Neural progenitor cell (in vitro differentiated cells): ENCODE measurements around the gene TNNI2. TPM values are rescaled to one million over a fixed set of nuclear protein-coding genes. Genes with fewer than 3 reads are reported as not detected.

Experiments used
- DNase-seq: peaks from one replicate; pipeline ENCODE4 v3.0.0-alpha.2; 2016; ENCODE audit warnings: low spot score
- H2AFZ ChIP-seq: fragments of 200-600 bp; sonication (generic); replicated peaks from 2 replicates; pipeline ENCODE4 v1.6.1; 2016; ENCODE audit warnings: antibody characterized with exemption
- H3F3A ChIP-seq: fragments of 200-600 bp; sonication (generic); 2 replicates; pipeline ENCODE4 v1.6.1; 2016; ENCODE audit warnings: antibody characterized with exemption, low read depth
- H3K27ac ChIP-seq: fragments of 200-600 bp; sonication (generic); 2 replicates; pipeline ENCODE4 v1.5.1; 2016; ENCODE audit warnings: mild to moderate bottlenecking
- H3K27me3 ChIP-seq: fragments of 200-600 bp; sonication (generic); 2 replicates; pipeline ENCODE4 v1.6.1; 2016; ENCODE audit warnings: mild to moderate bottlenecking, moderate library complexity
- H3K36me3 ChIP-seq: fragments of 200-600 bp; sonication (generic); 2 replicates; pipeline ENCODE4 v1.5.1; 2016
- H3K4me1 ChIP-seq: fragments of 200-600 bp; sonication (generic); 2 replicates; pipeline ENCODE4 v1.6.1; 2016; ENCODE audit warnings: mixed run types
- H3K4me2 ChIP-seq: fragments of 200-600 bp; sonication (generic); 2 replicates; pipeline ENCODE4 v1.6.1; 2016
- H3K4me3 ChIP-seq: fragments of 200-600 bp; sonication (generic); 2 replicates; pipeline ENCODE4 v1.5.1; 2016
- H3K79me2 ChIP-seq: fragments of 200-600 bp; sonication (generic); 2 replicates; pipeline ENCODE4 v1.6.1; 2016; ENCODE audit warnings: low read depth
- H3K9ac ChIP-seq: fragments of 200-600 bp; sonication (generic); 2 replicates; pipeline ENCODE4 v1.6.1; 2016
- H3K9me3 ChIP-seq: fragments of 200-600 bp; sonication (generic); 2 replicates; pipeline ENCODE4 v1.5.1; 2016; ENCODE audit warnings: low read depth
- H4K20me1 ChIP-seq: fragments of 200-600 bp; sonication (generic); 2 replicates; pipeline ENCODE4 v1.6.1; 2016; ENCODE audit warnings: low read depth
- H3K27ac Mint-ChIP-seq: 3 replicates; pipeline ENCODE4 v1.8.0; 2021; ENCODE audit warnings: mixed read lengths
- H3K27me3 Mint-ChIP-seq: 2 replicates; pipeline ENCODE4 v1.8.0; 2022; ENCODE audit warnings: low read depth, mild to moderate bottlenecking, inconsistent platforms, moderate library complexity, mixed read lengths; ENCODE audit not compliant: insufficient read depth
- H3K36me3 Mint-ChIP-seq: 3 replicates; pipeline ENCODE4 v1.8.0; 2021; ENCODE audit warnings: mixed read lengths
- H3K4me1 Mint-ChIP-seq: 3 replicates; pipeline ENCODE4 v1.8.0; 2021; ENCODE audit warnings: mixed read lengths
- H3K4me3 Mint-ChIP-seq: 3 replicates; pipeline ENCODE4 v1.8.0; 2021; ENCODE audit warnings: mild to moderate bottlenecking, moderate library complexity, mixed read lengths
- H3K9me3 Mint-ChIP-seq: 3 replicates; pipeline ENCODE4 v1.8.0; 2020; ENCODE audit warnings: mixed read lengths
- EZH2 ChIP-seq: fragments of 200-600 bp; sonication (generic); IDR thresholded peaks from 2 replicates; pipeline ENCODE4 v1.6.1; 2017; ENCODE audit warnings: antibody characterized with exemption, mild to moderate bottlenecking, moderate library complexity
- EZH2phosphoT487 ChIP-seq: fragments of 200-600 bp; sonication (generic); IDR thresholded peaks from 2 replicates; pipeline ENCODE4 v1.6.1; 2017; ENCODE audit warnings: antibody characterized with exemption
- total RNA-seq: library from RNA; depleted of rRNA; stranded (reverse); fragments of >200 nt; gene quantifications from 2 replicates; pipeline ENCODE4 v1.2.3, GENCODE V29; 2015; ENCODE audit warnings: low replicate concordance
- TF ChIP-seq, protein P1 (sequence below): fragments of 200-600 bp; sonication (generic); IDR thresholded peaks from 2 replicates; pipeline ENCODE4 v1.5.1; 2017; ENCODE audit warnings: antibody characterized with exemption, mild to moderate bottlenecking

TNNI2 gene
- total RNA-seq, 1 donor from 2014 or later = 2.6 TPM

DNA sequence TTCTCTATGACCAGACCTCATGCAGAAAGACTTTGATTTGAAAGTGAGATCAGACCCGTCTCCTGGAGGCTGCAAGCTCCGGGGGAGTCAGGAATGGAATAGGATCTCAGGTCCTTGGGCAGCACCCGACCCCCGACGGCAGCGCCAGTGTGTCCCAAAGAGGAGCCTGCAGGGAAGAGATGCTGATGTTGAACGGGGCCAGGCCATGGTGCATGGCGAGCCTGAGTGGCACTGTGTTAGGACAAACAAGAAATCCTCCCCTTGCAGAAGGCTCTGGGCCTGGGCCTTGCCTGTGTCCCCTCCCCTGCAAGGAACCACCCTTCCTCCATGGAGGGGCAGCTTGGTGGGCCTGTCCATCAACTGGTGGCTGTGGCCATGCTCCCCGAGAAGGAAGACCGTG lies 24.1 kb upstream of the TNNI2 start:
- no peaks in the 10 kb centered on the region for H3K27me3 ChIP-seq
- H3K9me3 Mint-ChIP-seq = peaks cover 9% of the 10 kb centered on the region
- H3K4me1 Mint-ChIP-seq = no peaks in the 10 kb centered on the region
- no peak for DNase-seq
- H3K4me1 ChIP-seq = no peaks in the 10 kb centered on the region
- H3K4me3 ChIP-seq = no peak overlapping the region
- H3K36me3 Mint-ChIP-seq = no peaks in the 10 kb centered on the region
- H3K27me3 Mint-ChIP-seq = peaks cover 5% of the 10 kb centered on the region
- TF ChIP-seq, protein P1, sequence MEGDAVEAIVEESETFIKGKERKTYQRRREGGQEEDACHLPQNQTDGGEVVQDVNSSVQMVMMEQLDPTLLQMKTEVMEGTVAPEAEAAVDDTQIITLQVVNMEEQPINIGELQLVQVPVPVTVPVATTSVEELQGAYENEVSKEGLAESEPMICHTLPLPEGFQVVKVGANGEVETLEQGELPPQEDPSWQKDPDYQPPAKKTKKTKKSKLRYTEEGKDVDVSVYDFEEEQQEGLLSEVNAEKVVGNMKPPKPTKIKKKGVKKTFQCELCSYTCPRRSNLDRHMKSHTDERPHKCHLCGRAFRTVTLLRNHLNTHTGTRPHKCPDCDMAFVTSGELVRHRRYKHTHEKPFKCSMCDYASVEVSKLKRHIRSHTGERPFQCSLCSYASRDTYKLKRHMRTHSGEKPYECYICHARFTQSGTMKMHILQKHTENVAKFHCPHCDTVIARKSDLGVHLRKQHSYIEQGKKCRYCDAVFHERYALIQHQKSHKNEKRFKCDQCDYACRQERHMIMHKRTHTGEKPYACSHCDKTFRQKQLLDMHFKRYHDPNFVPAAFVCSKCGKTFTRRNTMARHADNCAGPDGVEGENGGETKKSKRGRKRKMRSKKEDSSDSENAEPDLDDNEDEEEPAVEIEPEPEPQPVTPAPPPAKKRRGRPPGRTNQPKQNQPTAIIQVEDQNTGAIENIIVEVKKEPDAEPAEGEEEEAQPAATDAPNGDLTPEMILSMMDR = no peak
- no peaks in the 10 kb centered on the region for H3K36me3 ChIP-seq
- no peaks in the 10 kb centered on the region for H3F3A ChIP-seq
- no peaks in the 10 kb centered on the region for H3K79me2 ChIP-seq
- H3K27ac ChIP-seq = no peak overlapping the region
- no peaks in the 10 kb centered on the region for H3K9me3 ChIP-seq
- no peak overlapping the region for H3K9ac ChIP-seq
- H3K4me2 ChIP-seq = no peak overlapping the region
- H3K27ac Mint-ChIP-seq = no peak overlapping the region
- no peaks in the 10 kb centered on the region for H4K20me1 ChIP-seq
- H2AFZ ChIP-seq = no peak overlapping the region
- H3K4me3 Mint-ChIP-seq = no peak overlapping the region

DNA sequence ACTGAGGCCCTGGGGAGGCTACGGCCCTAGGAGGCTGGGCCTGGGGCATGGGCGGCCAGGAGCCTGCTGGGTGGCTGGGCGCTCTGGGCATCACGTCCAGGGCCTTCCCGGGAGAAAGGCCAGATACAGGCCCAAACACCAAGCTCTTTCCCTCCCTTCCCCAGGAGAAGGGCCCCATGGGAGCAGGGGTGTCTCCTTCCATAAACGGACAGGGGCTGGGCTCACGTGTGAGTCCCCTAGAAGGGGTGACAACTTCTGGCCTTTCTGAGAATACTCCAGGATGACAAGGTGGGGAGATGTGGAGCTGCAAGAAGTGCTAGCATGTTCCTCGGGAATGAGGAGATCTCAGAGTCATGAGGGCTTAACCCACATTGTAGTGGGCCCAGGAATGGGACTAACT lies 23.5 kb upstream of the TNNI2 start:
- no peaks in the 10 kb centered on the region for H4K20me1 ChIP-seq
- peaks cover 8% of the 10 kb centered on the region for H3K9me3 Mint-ChIP-seq
- H3K79me2 ChIP-seq = no peaks in the 10 kb centered on the region
- H3K4me3 Mint-ChIP-seq = no peak overlapping the region
- no peaks in the 10 kb centered on the region for H3K9me3 ChIP-seq
- no peaks in the 10 kb centered on the region for H3K4me1 ChIP-seq
- no peaks in the 10 kb centered on the region for H3K27me3 ChIP-seq
- TF ChIP-seq EZH2phosphoT487 (no peak), EZH2 (no peak)
- TF ChIP-seq, protein P1 = no peak
- H3K27me3 Mint-ChIP-seq = peaks cover 5% of the 10 kb centered on the region
- no peaks in the 10 kb centered on the region for H3K36me3 ChIP-seq
- H2AFZ ChIP-seq = no peak overlapping the region
- no peak overlapping the region for H3K4me3 ChIP-seq
- H3K36me3 Mint-ChIP-seq = no peaks in the 10 kb centered on the region
- no peak overlapping the region for H3K9ac ChIP-seq
- H3K27ac ChIP-seq = no peak overlapping the region
- H3F3A ChIP-seq = no peaks in the 10 kb centered on the region
- no peak overlapping the region for H3K4me2 ChIP-seq
- no peak overlapping the region for H3K27ac Mint-ChIP-seq
- DNase-seq = no peak
- no peaks in the 10 kb centered on the region for H3K4me1 Mint-ChIP-seq

DNA sequence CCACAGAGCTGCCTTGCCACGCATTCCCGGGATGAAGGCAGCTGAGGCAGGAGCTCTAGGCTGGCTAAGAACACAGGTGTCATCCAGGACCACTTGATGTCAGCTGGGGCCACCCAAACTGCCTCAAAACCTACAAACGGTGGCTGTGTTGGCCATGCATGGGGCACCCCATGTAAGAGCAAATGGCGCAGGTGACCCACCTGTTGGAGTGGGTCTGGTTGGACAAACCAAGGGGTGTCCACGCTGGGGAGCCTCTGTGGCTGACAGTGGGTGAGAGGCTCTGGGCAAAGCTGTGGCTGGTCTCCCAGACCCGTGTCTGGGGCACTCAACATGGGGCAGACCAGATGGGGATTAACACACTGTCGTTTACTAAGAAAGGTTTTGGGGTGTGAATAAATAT lies 23.0 kb upstream of the TNNI2 start:
- H3K36me3 Mint-ChIP-seq = no peaks in the 10 kb centered on the region
- H3K9ac ChIP-seq = no peak overlapping the region
- no peaks in the 10 kb centered on the region for H3K9me3 ChIP-seq
- no peak overlapping the region for H2AFZ ChIP-seq
- H3K27ac ChIP-seq = no peak overlapping the region
- H3K4me3 Mint-ChIP-seq = no peak overlapping the region
- H3K27me3 Mint-ChIP-seq = peaks cover 3% of the 10 kb centered on the region
- DNase-seq = no peak
- no peak overlapping the region for H3K4me3 ChIP-seq
- H3K9me3 Mint-ChIP-seq = peaks cover 8% of the 10 kb centered on the region
- no peaks in the 10 kb centered on the region for H4K20me1 ChIP-seq
- no peaks in the 10 kb centered on the region for H3K4me1 ChIP-seq
- H3K27me3 ChIP-seq = no peaks in the 10 kb centered on the region
- H3K36me3 ChIP-seq = no peaks in the 10 kb centered on the region
- no peaks in the 10 kb centered on the region for H3F3A ChIP-seq
- H3K79me2 ChIP-seq = no peaks in the 10 kb centered on the region
- no peaks in the 10 kb centered on the region for H3K4me1 Mint-ChIP-seq
- TF ChIP-seq EZH2 (no peak), EZH2phosphoT487 (no peak)
- TF ChIP-seq, protein P1 = no peak
- H3K27ac Mint-ChIP-seq = no peak overlapping the region
- no peak overlapping the region for H3K4me2 ChIP-seq

DNA sequence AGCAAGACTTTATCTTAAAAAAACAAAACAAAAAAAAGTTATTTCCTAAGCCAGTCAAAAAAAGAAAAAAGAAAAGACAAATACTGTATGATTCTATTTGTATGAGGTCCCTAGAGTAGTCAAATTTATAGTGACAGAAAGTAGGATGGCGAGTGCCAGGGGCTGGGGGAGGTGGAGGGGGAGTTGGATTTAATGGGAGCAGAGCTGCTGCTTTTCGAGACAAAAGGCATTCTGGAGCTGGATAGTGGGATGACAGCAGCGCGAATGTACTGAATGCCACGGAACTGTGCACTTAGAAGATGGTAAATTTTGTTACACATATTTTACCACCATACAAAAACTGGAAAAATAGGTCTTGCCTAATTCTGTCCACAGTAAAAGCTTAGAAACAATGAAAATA lies 21.8 kb upstream of the TNNI2 start:
- no peaks in the 10 kb centered on the region for H3K27me3 ChIP-seq
- H3K27ac ChIP-seq = no peak overlapping the region
- H3K4me1 ChIP-seq = no peaks in the 10 kb centered on the region
- H3K27ac Mint-ChIP-seq = no peak overlapping the region
- H3K4me3 Mint-ChIP-seq = no peak overlapping the region
- no peak overlapping the region for H3K4me3 ChIP-seq
- peaks cover 8% of the 10 kb centered on the region for H3K9me3 Mint-ChIP-seq
- no peak for DNase-seq
- no peaks in the 10 kb centered on the region for H3K79me2 ChIP-seq
- H3K9me3 ChIP-seq = no peaks in the 10 kb centered on the region
- H3K36me3 Mint-ChIP-seq = no peaks in the 10 kb centered on the region
- H3K9ac ChIP-seq = no peak overlapping the region
- H4K20me1 ChIP-seq = no peaks in the 10 kb centered on the region
- no peak overlapping the region for H2AFZ ChIP-seq
- H3K4me2 ChIP-seq = no peak overlapping the region
- no peak for TF ChIP-seq EZH2
- no peak for TF ChIP-seq EZH2phosphoT487
- TF ChIP-seq, protein P1 = no peak
- no peaks in the 10 kb centered on the region for H3K4me1 Mint-ChIP-seq
- no peaks in the 10 kb centered on the region for H3F3A ChIP-seq
- H3K36me3 ChIP-seq = no peaks in the 10 kb centered on the region
- peaks cover 8% of the 10 kb centered on the region for H3K27me3 Mint-ChIP-seq
